Suprapubic skin (tissue), 4 donors: ENCODE results near the gene FKBP3. TPM values are rescaled to one million over a fixed set of nuclear protein-coding genes. Genes with fewer than 3 reads are reported as not detected.

Source experiments
- DNase-seq, 2 donors: peaks; one replicate each; pipeline ENCODE4 v3.0.0-alpha.2; 2019; ENCODE audit warnings: low spot score in 2 of 2
- H3K27ac ChIP-seq: fragments of 200-600 bp; sonication (generic); one replicate; pipeline ENCODE4 v1.5.1; 2019
- H3K27me3 ChIP-seq: fragments of 200-600 bp; sonication (generic); one replicate; pipeline ENCODE4 v1.5.1; 2019
- H3K36me3 ChIP-seq: fragments of 200-600 bp; sonication (generic); one replicate; pipeline ENCODE4 v1.5.1; 2019
- H3K4me1 ChIP-seq: fragments of 200-600 bp; sonication (generic); one replicate; pipeline ENCODE4 v1.5.1; 2019
- H3K4me3 ChIP-seq: fragments of 200-600 bp; sonication (generic); one replicate; pipeline ENCODE4 v1.5.1; 2019; ENCODE audit warnings: mild to moderate bottlenecking
- H3K9me3 ChIP-seq: fragments of 200-600 bp; sonication (generic); one replicate; pipeline ENCODE4 v1.5.1; 2019
- CTCF ChIP-seq, 2 donors: fragments of 200-600 bp in 1 of 2; fragments of 450-650 bp in 1 of 2; sonication (generic) in 1 of 2; IDR thresholded peaks; one replicate each; pipeline ENCODE4 v1.5.1; 2016 to 2019; ENCODE audit warnings: antibody characterized with exemption in 2 of 2, mild to moderate bottlenecking in 1 of 2, moderate library complexity in 1 of 2
- EP300 ChIP-seq: sonication (generic); formaldehyde crosslinking; IDR thresholded peaks from one replicate; pipeline ENCODE4 v1.6.1; 2017; ENCODE audit warnings: antibody characterized with exemption
- POLR2A ChIP-seq, 2 donors: fragments of 450-650 bp; IDR thresholded peaks; one replicate each; pipeline ENCODE4 v1.6.1; 2017; ENCODE audit warnings: antibody characterized with exemption in 2 of 2, mild to moderate bottlenecking in 2 of 2, moderate library complexity in 2 of 2
- POLR2AphosphoS5 ChIP-seq, 3 donors: sonication (generic); formaldehyde crosslinking; IDR thresholded peaks; one replicate each; pipeline ENCODE4 v1.6.1; 2017; ENCODE audit warnings: antibody characterized with exemption in 3 of 3
- WGBS: methylation state at CpG from one replicate; pipeline ENCODE4 v1.1.5; 2018; 5-methylcytosine and 5-hydroxymethylcytosine counted together
- total RNA-seq, 4 donors: library from RNA; depleted of rRNA; stranded (reverse); fragments of >200 nt; gene quantifications; one replicate each; pipeline ENCODE4 v1.1.0, GENCODE V29; 2016

The FKBP3 gene
- 10 to 100 TPM; 19.4 to 47.1 (median 22.0) TPM for total RNA-seq

DNA sequence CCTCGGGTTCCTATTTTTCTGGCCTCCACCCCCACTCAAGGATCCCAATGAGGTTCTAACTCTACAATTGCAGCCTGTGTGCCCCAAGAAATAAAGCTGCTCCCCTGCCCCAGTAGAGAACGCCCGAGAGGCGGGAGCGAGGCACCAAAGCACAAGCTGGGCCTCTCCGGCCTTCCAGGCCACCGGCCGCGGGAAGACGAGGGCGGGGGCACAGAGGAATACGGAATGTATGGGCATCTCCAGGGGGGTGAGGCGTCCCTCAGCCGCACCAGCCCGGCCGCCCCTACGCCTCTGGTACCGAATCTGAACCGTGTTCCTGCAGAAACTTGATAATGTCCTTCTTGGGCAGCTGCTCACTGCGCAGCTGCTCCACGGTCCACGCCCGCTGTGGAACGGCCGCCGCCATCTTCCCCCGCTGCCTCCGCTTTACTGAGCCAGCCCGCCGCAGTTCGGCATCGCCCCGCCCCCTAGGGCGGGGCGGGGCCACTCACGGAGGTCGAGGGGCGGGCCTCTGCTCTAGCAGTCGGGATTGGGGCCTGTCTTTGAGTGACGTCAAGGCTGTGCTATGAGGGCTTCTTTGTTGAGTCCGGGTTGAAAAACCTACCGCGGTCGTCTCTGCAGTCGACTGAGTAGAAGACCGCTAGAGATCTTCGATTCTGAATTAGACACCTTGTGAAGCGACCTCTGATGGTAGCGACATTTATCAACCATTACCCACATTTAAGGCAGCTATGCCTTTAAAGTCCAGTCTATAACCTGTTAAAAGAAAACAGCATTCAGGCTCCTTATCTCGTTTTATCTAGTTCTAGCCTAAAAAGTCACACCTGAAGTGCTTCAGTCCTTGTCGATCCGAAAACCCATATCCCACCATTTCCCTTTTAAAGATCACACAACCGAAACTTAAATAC is at the start of gene FKBP3:
Gene FKBP3 (minus strand): TSS at position 431 of the 908 bp plus-strand sequence. CDS start 25 bp downstream, at position 406.
- H3K27ac ChIP-seq = peak within 1 kb of the TSS; percentile 81
- H3K4me1 ChIP-seq = peaks cover 45% of the 10 kb centered on the region
- peak; percentile 97 for DNase-seq
- no peaks in the 10 kb centered on the region for H3K36me3 ChIP-seq
- no peaks in the 10 kb centered on the region for H3K27me3 ChIP-seq
- TF ChIP-seq EP300 (no peak), POLR2A (IDR thresholded peaks at IDR 0.05) (peak; percentile 20 to 67), CTCF (IDR thresholded peaks at IDR 0.05) (no peak), POLR2AphosphoS5 (IDR thresholded peaks at IDR 0.05) (peak in 2 of 3 donors; percentile 62 to 92)
- peak within 1 kb of the TSS; percentile 91 for H3K4me3 ChIP-seq
- H3K9me3 ChIP-seq = no peaks in the 10 kb centered on the region
- under 1% methylated on average over 33 of the region's 53 CpGs for WGBS

DNA sequence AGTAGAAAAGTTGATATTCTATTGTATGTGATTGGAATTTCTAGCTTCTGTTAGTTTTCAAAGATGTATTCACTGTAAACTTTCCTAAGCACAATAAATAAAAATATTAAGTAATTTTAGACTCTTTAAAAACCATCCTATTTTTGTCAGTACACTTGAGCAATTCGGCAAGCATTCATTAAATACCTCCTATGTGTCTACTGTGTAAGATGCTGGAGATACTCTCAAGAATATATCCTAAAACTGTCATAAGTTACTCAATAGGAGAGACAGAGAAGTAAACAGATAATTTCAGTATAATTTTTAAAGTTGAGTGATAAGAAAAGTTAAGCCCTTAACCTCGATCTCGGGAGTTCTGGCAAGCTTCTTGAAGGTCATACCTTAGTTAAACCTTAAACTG is 47.5 kb upstream of the FKBP3 start:
- Histone ChIP-seq H3K9me3 (no peaks in the 10 kb centered on the region), H3K27ac (no peak overlapping the region), H3K27me3 (no peaks in the 10 kb centered on the region), H3K4me3 (no peak overlapping the region), H3K4me1 (no peaks in the 10 kb centered on the region), H3K36me3 (no peaks in the 10 kb centered on the region)
- 89% methylated on average over 3 of the region's 3 CpGs for WGBS
- no peak for TF ChIP-seq POLR2A (IDR thresholded peaks at IDR 0.05)
- DNase-seq = no peak

GRCh38 chr14:45181329-45181728 is 47.0 kb upstream of the FKBP3 start:
- Histone ChIP-seq H3K9me3 (no peaks in the 10 kb centered on the region), H3K4me1 (no peaks in the 10 kb centered on the region), H3K27me3 (no peaks in the 10 kb centered on the region), H3K36me3 (no peaks in the 10 kb centered on the region), H3K27ac (no peak overlapping the region), H3K4me3 (no peak overlapping the region)
- DNase-seq = no peak
- TF ChIP-seq POLR2A (IDR thresholded peaks at IDR 0.05) (no peak), POLR2AphosphoS5 (IDR thresholded peaks at IDR 0.05) (no peak), EP300 (no peak), CTCF (IDR thresholded peaks at IDR 0.05) (no peak)
- WGBS = 96% methylated on average over 5 of the region's 5 CpGs

DNA sequence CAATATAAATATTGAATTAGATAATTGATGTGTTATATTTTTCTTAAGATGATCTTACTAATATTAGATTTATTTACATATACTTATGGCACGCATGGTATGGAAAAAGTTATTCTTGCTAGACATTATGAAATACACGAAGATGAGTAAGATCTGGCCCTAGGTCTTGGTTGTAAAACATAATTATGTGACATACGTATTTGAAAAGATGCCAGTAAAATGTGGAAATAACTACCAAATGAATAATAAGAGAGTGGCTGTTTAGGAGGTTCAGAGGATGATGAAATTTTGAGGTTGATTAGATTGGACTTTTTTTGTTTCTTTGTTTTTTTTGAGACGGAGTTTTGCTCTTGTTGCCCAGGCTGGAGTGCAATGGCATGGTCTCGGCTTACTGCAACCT is 42.8 kb upstream of the FKBP3 start:
- Histone ChIP-seq H3K36me3 (no peaks in the 10 kb centered on the region), H3K4me1 (no peaks in the 10 kb centered on the region), H3K4me3 (no peak overlapping the region), H3K27ac (no peak overlapping the region), H3K9me3 (no peaks in the 10 kb centered on the region), H3K27me3 (no peaks in the 10 kb centered on the region)
- WGBS = 51% methylated on average over 5 of the region's 5 CpGs
- no peak for DNase-seq
- TF ChIP-seq POLR2AphosphoS5 (IDR thresholded peaks at IDR 0.05) = no peak
- TF ChIP-seq EP300 = no peak
- no peak for TF ChIP-seq CTCF (IDR thresholded peaks at IDR 0.05)
- TF ChIP-seq POLR2A (IDR thresholded peaks at IDR 0.05) = no peak

- H3K27ac ChIP-seq = no peak overlapping the region
- TF ChIP-seq POLR2A (IDR thresholded peaks at IDR 0.05) (no peak), EP300 (no peak), CTCF (IDR thresholded peaks at IDR 0.05) (no peak), POLR2AphosphoS5 (IDR thresholded peaks at IDR 0.05) (no peak)
- H3K4me1 ChIP-seq = no peaks in the 10 kb centered on the region
- no peak for DNase-seq
- peaks cover 15% of the 10 kb centered on the region for H3K36me3 ChIP-seq
- no peaks in the 10 kb centered on the region for H3K27me3 ChIP-seq
- no peaks in the 10 kb centered on the region for H3K9me3 ChIP-seq
- H3K4me3 ChIP-seq = no peak overlapping the region
Measured at GRCh38 chr14:45169906-45170305, 35.6 kb upstream of the FKBP3 start.
